HG02973 (cell line): ENCODE results near the gene USH2A.
A peak's percentile ranks its signal among the peaks of the same experiment; 100 is the strongest.
"Not testable (repeated sequence)": the region's sequence is repeated elsewhere in the genome, so short reads cannot be mapped to it uniquely, and the experiment has no call there.

Experiments used
- ATAC-seq: cut with Tn5 transposase; IDR thresholded peaks from one replicate; pipeline ENCODE4 v1.9.1; 2021; ENCODE audit warnings: moderate library complexity; ENCODE audit not compliant: unreplicated experiment

USH2A gene

DNA sequence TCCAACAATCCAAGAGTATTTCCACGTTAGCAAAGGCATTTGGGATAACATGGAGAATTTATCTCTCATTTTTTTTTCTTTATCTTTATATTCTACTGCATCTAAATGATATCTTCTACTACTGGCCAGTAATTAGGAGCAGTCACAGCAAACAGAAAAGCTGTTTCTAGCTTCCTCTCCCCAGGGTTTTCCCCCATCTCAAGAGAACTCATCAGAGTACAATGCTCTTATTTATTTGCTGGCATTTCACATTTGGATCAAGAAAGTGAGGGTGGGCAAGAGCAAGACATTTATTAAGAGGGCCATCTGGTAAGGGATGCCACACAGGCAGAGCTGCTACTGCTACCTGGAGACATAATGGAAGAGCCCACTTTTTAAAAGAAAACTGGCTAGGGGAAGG lies 368.2 kb downstream of the USH2A start:
- no peak for ATAC-seq

DNA sequence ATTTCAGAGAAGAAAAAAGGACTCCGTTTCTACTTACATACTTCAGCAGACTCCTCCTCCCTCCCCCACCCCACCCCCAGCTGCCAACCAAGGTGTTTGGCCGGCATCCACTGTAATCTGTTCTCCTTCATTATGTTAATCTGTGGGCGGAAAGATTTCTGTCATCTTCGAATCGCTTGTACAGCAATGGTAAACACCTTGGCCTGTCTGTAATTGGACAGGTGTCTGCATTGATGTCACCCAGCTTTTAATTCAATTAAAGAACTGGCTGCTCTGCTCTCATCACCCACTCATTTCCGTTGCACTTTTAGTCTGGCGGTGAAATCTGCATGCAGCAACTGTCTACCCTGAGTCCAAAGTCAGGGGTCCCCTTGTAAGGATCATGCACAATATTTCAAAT lies 368.6 kb downstream of the USH2A start:
- ATAC-seq = no peak

DNA sequence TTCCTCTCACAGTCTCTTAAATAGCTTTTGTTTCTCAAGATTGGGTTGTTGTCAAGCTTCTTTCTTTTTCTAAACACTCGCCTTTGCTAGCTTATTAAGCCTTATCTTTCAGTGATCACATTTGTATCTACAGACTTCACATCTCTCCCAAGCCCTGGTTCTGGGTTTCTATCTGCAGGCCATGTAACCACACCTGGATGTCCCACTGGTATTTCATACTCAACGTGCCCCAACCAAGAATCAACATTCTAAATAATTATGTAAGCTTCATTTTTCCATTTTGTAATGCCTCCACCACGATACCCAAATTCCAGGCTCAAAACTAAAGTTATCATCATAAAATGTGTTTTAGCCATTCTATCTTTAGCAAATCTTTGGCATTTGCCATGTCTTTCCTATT lies 372.2 kb downstream of the USH2A start:
- no peak for ATAC-seq

DNA sequence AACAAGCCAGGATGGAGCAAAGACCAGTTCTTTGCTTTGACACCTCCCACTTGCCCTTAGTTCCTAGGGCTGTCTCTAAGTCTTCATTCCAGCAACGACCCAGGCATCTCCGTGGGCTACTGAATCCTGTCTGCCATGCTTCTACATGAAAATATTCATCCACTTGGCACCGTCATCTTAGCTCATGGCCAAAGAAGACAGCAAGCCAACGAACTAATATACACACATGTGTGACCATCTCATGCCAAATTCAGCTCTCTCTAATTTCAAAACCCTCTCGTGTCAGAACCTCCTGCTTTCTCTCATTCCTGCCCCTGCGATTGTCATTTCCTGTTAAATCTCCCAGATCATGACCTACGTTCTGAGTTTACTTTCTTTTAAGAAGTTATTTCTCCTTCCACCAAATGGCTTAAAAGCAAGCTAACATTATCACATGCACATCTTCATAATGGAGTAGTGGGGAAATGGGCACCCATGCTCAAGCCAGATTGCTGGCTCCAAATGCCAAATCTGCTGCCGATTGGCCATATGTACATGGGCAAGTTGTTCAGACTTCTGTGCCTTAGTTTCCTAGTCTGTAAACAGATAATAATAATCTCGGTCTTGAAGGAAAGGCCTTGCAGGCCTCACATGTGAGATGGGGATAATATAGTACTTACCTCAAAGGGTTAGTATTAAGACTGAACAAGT lies 373.4 kb downstream of the USH2A start:
- ATAC-seq = no peak

DNA sequence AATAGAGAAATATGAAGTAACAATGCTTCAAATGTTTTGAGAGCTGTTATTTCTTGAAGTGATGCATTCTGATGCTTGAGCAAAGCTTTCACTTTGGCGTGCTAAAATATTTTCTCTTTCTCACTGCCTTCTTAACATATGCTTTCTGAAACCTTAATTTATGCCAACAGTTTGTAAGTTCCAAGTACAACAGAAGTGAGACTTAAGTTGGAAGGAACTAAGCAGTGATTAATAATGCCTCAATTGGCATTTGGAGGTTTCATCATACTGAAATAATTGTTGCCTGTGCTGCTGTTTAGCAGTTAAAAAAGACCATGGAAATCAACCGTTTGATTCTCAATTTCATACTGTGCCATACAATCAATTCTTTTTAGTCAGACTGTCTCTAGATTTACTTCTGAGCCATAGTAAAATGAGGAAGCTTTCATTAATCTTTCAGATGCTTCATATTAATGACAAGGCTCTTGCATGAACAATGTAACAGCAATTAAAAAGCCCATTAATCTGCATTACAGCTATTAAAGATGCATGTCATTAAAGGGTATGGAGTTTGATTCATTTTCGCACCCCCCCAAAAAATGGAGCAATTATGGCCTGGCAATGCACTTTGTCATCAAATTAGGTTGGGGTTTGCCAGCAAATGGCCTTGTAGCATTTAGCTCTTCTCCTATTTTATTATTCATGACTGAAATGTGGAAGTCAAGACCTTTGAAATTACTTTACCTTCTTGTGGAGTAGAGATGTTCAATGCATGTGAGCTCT lies 375.3 kb downstream of the USH2A start:
- no peak for ATAC-seq

DNA sequence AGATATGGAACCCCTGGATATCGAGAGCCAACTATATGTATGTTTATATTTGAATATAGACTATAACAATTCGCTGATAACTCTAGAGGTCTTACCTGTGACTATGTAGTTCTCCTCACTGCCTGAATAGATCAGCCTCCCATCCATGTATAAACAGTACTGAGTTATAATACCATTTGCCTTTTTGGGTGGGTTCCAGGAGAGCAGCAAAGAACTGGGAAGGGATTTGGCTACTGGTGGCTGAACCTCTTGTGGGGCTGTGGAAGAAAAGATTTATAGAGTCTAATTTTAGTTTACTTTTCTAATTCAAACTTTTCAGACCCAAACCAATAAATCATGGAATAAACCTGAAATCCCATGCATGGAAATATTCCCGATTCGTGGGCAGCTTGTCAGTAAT lies 376.9 kb downstream of the USH2A start:
- ATAC-seq = no peak

DNA sequence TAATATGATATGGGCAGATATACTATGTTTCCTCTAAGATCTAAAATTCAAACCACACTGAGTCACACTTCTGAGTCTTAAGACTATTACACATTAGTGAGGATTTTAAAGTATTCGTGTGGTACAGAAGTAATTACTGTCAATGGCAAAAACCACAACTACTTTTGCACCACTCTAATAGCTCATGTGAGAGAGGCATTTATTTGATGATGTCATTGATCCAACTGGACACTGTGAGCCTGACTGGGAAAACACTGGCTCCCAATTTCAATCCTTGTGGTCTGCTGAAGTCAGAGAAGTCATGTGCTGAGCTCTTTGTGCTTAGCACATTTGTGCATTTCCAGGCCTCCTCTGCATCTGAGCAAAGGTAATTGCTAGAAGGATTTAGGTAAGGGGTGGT lies 377.8 kb downstream of the USH2A start:
- ATAC-seq = no peak

DNA sequence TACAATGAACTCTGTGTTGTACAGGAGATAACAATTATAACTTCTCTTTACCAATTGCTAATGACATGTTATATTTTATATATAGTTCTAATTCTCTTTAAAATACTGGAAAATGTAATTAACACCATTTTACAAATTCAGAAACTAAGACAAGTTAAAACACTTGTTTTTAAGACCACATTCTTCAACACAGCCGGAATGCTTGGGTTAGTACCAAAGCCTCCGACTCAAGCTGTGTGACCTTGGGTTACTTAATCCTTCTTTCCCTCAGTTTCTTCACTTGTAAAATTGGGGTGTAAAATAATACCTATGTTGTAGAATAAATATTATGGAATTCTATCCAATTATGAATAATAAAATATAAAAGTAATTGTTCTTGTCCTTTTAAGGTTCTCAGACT lies 378.7 kb downstream of the USH2A start:
- no peak for ATAC-seq

DNA sequence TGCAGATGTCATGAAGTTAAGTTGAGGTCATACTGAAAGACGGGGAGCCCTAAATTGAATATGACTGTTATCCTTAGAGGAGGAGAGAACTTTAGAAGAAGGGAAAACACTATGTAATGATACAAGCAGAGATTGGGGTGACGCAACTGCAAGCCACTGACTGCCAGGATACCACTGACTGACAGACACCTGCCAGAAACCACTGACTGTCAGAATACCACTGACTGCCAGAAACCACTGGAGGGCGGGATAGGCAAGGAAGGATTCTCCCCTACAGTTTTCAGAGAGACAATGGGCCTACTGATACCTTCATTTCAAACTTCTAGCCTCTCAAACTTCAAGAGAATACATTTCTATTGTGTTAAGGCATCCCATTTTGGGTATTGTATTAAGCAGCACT lies 388.7 kb downstream of the USH2A start:
- no peak for ATAC-seq

DNA sequence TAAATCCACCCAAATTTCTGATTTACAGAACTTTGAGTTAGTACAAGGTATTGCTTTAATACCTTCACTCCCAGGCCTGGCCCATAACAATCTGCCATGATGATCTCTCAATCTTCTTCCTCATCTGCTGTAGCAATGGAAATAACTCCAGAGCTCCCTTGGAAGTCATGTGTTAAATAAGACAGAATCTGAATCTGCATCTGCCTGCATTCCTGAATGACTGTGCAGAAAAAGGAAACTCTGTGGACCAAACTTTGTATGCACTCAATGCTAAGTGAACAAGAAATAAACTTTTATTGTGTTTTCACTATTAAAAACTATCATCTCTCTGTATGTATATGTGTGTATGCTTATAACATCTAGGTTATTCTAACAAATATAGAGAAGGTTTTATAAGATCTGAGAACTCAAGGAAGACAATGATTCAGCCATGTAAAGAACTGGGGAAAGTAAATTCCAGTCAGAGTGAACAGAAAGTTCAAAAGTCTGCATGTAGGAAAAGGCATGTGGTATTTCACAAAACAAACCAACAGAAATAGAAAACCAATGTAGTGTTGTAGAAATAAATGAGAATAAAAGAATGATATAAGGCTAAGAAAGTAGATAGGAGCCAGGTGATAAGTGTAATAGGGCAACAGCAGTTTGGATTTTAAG lies 390.2 kb downstream of the USH2A start:
- no peak for ATAC-seq

DNA sequence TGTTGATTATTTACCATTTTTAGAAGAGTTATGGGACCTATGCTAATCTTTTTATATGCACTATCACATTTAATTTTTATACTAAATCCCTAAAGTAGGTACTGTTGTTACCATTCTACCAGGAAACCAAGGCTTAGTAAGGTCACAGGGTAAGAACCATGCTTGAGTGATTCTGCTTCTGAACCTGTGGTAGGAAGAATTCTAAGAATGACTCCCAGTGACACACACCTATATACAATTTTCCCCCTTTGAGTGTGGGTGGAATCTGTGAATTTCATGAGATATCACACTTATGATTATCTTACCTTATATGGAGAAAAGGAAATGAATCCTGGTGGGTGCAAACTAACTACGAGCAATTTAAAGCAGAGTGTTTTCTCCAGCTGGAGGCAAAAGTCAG lies 391.0 kb downstream of the USH2A start:
- peak; percentile 59 for ATAC-seq

DNA sequence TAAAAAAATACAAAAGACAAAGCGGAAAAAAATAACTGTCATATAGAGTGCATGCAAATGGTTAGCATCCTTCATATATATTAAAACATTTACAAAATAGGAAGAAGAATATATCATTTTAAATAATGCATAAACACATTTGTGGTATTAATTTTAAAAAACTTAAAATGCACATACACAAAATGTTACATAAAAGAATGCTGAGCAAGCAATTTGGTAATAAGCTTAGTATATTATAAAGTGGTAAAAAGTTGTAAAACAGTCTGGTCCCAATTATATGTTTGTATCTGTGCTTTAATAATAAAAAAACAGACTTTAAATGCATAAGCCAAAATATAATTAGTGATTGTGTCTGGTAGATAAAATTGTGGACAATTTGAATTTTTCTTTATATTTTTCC lies 394.6 kb downstream of the USH2A start:
- no peak for ATAC-seq

DNA sequence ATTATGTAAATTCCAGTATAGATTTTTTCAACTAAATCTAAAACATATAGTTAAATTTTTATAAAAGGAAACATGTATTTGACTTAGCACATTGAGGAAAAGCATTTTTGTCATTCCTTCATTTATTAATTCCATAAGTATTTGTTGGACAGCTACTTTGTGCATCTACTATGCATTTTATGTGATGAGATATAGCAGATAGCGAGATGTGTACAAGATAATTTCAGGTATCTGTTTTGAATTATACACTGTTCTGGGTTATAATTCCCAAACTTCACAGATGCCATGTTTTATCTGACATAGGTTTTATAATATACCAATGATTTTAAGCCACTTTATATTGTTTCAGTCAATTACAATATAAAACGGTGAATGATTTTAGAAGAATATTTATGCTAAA lies 398.7 kb downstream of the USH2A start:
- no peak for ATAC-seq

DNA sequence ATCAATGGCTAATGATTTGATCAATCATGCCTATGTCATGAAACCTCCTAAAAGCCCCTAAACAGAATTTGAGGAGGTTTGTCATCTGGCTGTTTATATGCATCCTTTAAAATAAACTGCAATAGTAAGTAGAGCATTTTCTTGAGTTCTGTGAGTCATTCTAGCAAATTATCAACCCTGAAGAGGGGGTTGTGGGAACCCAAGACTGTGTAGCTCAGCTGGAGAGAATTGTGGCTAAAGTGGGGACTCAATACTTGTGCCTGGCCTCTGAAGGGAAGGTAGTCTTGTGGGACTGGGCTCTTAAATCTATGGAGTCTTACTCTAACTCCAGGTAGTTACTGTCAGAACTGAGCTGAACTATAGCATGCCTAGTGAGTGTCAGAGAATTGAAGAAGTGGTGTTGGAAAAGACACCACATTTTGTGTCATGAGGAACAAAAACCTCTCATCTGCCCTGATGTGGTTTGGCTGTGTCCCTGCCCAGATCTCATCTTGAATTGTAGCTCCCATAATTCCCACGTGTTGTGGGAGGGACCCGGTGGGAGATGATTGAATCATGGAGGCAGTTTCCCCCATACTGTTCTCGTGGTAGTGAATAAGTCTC lies 402.4 kb downstream of the USH2A start:
- no peak for ATAC-seq

DNA sequence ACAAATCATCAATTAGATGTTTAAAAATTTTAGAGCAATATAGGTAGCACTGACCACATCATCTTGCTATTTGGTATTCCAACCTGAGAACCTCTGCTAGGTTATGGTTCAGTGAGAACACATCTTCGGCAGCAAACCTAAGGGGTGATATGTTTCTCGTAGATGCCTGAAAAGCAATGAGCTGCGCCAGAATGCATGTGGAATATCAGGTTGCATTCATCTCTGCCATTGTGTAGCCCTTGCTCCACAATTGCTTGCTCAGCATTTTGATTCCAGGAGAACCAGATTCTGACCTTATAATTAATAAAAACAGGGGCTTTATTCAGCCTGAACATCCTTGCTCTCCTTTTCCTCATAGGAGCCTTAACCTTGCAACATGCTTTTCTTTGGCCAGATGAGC lies 408.1 kb downstream of the USH2A start:
- no peak for ATAC-seq

DNA sequence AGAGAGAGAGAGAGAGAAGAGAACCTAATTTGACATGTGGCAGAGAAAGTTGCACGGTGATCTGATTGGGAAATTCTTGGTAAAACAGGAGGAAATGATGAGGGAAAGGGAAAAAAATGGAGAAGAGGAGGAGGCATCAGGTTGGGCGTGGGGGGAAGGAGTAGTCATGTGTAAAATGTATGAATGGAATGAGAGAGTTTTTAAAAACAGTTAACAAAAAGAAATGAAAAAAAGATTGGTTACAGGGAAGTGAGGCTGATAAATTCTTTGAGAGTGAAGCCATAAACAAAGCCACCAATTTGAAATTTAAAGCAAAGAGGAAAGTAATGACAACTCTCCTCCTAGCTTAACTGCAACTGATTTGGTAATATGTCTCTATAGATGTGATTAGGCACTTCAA lies 409.2 kb downstream of the USH2A start:
- ATAC-seq = no peak

DNA sequence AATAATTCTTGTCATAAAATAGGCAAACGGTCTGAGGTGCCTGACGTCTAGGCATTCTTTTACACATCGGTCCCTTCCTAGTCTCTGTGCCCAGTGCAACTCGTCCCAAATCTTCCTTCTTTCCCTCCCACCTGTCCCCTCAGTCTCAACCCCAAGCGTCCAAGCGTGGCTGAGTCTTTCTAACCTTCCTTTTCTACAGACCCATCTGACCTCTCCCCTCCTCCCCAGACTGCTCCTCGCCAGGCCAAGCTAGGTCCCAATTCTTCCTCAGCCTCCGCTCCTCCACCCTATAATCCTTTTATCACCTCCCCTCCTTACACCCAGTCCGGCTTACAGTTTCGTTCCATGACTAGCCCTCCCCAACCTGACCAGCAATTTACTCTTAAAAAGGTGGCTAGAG lies 413.8 kb downstream of the USH2A start:
- ATAC-seq = not testable (repeated sequence)

DNA sequence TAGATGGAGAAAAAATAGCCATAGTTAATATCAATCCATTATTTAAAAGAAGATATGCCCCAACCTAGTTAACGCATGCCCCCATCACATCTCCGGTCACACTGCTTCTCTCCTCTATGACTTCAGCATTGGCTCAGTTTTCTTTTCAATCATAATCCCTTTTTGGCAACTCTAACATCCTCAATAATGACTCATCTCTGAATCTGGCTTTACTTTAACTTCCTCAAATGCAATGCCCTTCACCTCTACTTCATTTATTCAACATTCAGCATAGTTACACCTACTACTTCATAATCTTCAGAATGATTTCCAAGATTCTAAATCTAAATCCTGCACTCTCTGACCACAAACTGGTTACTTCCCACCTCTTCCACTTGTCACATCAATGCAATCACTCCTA lies 417.3 kb downstream of the USH2A start:
- peak; percentile 100 for ATAC-seq

DNA sequence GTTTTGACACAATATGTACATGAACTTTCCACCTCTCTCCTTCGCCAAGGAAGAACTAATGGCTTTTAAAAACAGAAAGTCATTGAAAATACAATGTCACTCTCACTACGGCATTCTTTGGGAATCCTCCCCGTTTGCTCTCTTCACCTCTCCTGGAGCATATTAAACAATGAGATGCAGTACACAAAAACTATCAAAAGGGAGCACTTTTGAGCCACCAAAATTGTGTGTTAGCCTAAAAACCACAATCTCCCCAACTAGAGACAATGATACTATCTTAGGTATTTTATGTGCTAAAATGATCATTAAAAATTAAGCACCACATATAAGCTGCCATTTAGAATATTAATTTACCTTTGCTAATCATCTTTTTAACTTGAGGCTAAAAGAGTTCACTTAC lies 430.6 kb downstream of the USH2A start:
- ATAC-seq = peak; percentile 50

DNA sequence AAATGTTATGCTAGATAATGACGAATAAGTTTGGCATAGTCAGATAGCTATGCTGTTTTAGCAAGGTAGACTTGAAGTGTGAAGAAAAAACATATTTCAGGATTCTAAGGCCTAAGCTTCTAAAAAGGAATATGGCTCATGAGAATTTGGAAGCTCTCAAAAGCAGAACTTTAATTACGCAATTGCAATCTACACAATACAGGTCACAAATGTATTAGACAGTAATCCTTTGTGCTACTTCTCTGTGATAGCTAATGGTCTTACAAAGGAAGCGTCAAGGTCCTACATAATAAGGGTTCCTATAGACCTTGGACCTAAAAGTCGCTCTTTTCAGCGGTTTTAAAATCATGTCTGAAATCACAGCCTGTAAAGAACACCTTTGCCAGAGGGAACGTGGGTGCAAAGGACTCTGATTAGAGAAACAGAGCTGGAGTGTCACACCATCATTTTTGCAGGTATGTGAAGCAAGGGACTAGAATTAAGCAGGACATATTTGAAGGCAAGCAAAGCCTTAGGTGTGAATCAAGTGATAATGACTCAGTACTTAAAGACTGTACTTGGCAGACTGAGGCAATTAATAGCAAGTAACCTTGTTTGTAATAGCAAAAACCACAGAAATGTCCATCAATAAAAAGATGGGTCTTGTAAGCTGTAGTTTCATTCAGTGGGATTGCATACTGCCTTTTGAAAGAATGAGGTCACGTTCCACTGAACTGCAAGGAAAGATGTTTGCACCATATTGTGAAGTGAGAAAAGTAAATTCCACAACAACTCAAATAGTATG lies 436.0 kb downstream of the USH2A start:
- no peak for ATAC-seq

DNA sequence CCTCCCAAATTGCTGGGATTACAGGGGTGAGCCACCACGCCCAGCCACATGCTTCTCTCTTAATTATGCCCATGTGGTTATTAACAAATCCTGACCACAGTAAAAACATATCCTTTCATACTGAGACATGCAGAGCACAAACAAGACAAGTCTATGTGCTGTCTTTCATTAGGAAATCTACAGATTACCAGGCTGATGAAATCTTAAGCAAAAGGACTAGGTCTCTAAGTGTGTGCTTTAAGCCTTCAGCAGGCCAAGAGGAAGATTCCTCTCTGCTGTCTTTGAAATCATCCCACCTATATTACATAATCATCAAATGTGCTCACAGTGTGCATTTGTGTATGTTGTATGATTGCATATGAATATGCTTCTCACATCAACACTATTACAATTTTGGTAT lies 436.8 kb downstream of the USH2A start:
- ATAC-seq = no peak
